ENCODE data around the gene TM4SF18. TPM values are rescaled to one million over a fixed set of nuclear protein-coding genes. Genes with fewer than 3 reads are reported as not detected.

TM4SF18 gene
- total RNA-seq, 3 donors from 2014 or later: 7.2 to 43.8 (median 25.9) TPM

DNA sequence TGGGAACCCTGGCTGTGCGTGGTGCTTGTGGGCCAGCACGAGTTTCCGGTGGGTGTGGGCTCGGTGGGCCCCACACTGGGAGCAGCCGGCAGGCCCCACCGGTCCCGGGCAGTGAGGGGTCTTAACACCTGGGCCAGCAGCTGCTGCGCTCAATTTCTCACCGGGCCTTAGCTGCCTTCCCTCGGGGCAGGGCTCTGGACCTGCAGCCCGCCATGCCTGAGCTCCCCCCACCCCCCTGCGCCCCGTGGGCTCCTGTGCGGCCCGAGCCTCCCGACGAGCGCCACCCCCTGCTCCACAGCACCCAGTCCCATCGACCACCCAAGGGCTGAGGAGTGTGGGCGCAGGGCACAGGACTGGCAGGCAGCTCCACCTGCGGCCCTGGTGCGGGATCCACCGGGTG is 49.4 kb downstream of the TM4SF18 start:
- Histone ChIP-seq H3K9me3 (no peaks in the 10 kb centered on the region), H3K36me3 (no peaks in the 10 kb centered on the region), H3K4me3 (no peak overlapping the region), H3K27me3 (no peaks in the 10 kb centered on the region), H3K27ac (peak overlapping the region; percentile 70 to 74), H3K4me1 (no peaks in the 10 kb centered on the region)
- intact Hi-C loops (cut with DNase I; ENCODE audit: low total_unique reads): no loop called here
- no peak for DNase-seq (ENCODE audit: low spot score in 2 of 2)
- TF ChIP-seq, protein P1, sequence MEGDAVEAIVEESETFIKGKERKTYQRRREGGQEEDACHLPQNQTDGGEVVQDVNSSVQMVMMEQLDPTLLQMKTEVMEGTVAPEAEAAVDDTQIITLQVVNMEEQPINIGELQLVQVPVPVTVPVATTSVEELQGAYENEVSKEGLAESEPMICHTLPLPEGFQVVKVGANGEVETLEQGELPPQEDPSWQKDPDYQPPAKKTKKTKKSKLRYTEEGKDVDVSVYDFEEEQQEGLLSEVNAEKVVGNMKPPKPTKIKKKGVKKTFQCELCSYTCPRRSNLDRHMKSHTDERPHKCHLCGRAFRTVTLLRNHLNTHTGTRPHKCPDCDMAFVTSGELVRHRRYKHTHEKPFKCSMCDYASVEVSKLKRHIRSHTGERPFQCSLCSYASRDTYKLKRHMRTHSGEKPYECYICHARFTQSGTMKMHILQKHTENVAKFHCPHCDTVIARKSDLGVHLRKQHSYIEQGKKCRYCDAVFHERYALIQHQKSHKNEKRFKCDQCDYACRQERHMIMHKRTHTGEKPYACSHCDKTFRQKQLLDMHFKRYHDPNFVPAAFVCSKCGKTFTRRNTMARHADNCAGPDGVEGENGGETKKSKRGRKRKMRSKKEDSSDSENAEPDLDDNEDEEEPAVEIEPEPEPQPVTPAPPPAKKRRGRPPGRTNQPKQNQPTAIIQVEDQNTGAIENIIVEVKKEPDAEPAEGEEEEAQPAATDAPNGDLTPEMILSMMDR (IDR thresholded peaks at IDR 0.05): no peak
- TF ChIP-seq POLR2AphosphoS5 (IDR thresholded peaks at IDR 0.05) (no peak), POLR2A (IDR thresholded peaks at IDR 0.05) (no peak)

GRCh38 chr3:149283401-149283800 is 50.0 kb downstream of the TM4SF18 start:
- H3K27ac ChIP-seq: peak overlapping the region; percentile 70 to 74
- H3K27me3 ChIP-seq: no peaks in the 10 kb centered on the region
- no peaks in the 10 kb centered on the region for H3K4me1 ChIP-seq
- no peaks in the 10 kb centered on the region for H3K36me3 ChIP-seq
- H3K9me3 ChIP-seq: no peaks in the 10 kb centered on the region
- no peak overlapping the region for H3K4me3 ChIP-seq
- no peak for DNase-seq (ENCODE audit: low spot score in 2 of 2)
- intact Hi-C loops (cut with DNase I; ENCODE audit: low total_unique reads): no loop called here
- no peak for TF ChIP-seq POLR2A (IDR thresholded peaks at IDR 0.05)
- TF ChIP-seq, protein P1 (IDR thresholded peaks at IDR 0.05): no peak
- no peak for TF ChIP-seq POLR2AphosphoS5 (IDR thresholded peaks at IDR 0.05)

- TF ChIP-seq POLR2A (IDR thresholded peaks at IDR 0.05): no peak
- peak in 1 of 3 donors; percentile 43 for TF ChIP-seq POLR2AphosphoS5 (IDR thresholded peaks at IDR 0.05)
- DNase-seq (ENCODE audit: low spot score in 2 of 2): no peak
- no peaks in the 10 kb centered on the region for H3K36me3 ChIP-seq
- peaks cover 0 to under 1% of the 10 kb centered on the region in 2 donors for H3K4me1 ChIP-seq
- no peaks in the 10 kb centered on the region for H3K9me3 ChIP-seq
- no peaks in the 10 kb centered on the region for H3K27me3 ChIP-seq
- intact Hi-C loops (cut with DNase I; ENCODE audit: low total_unique reads): no loop called here
- peak overlapping the region in 1 of 2 donors; percentile 18 for H3K27ac ChIP-seq
- no peak overlapping the region for H3K4me3 ChIP-seq
Observed at GRCh38 chr3:149282836-149283235, 50.6 kb downstream of the TM4SF18 start.

GRCh38 chr3:149282322-149282721 is 51.1 kb downstream of the TM4SF18 start:
- H3K27ac ChIP-seq: peak overlapping the region in 1 of 2 donors; percentile 18
- TF ChIP-seq POLR2AphosphoS5 (IDR thresholded peaks at IDR 0.05): no peak
- no peak for TF ChIP-seq POLR2A (IDR thresholded peaks at IDR 0.05)
- TF ChIP-seq, protein P1 (IDR thresholded peaks at IDR 0.05): no peak
- no peak for DNase-seq (ENCODE audit: low spot score in 2 of 2)
- H3K36me3 ChIP-seq: no peaks in the 10 kb centered on the region
- H3K27me3 ChIP-seq: no peaks in the 10 kb centered on the region
- peaks cover 0 to 3% of the 10 kb centered on the region in 2 donors for H3K4me1 ChIP-seq
- intact Hi-C loops (cut with DNase I; ENCODE audit: low total_unique reads): no loop called here
- no peak overlapping the region for H3K4me3 ChIP-seq
- H3K9me3 ChIP-seq: no peaks in the 10 kb centered on the region

DNA sequence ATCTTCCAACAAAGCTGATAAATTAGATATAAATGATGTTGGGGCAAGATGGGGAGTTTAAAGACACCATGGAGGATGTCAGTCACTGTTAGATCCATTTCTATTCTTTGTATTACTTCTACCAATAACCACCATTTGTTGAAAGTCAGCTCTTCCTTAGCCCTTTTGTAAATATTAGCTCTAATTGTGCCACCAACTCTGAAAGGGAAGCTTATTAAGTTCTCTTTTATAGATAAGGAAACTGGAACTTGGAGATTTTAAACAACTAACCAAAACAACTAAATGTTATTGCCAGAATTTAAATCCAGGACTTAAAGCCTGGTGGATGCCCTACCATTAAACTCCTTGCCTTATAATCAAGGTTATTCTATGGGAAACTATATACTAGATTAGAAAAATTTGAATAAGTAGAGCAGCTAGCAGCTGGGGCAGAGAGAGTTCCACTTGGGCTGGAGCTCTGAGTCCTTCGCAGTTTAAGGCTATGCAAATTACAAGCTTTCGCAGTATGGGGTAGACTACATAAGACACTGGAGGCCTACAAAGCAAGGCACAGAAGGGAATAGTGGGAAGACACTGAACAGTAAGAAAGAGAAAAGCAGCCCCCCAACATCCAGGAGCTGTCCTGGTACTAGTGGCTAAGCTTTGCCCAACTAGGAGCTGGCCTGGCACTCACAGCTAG is 52.6 kb downstream of the TM4SF18 start:
- peaks cover 0 to 3% of the 10 kb centered on the region in 2 donors for H3K4me1 ChIP-seq
- H3K27ac ChIP-seq: peak overlapping the region; percentile 29 to 42
- no peaks in the 10 kb centered on the region for H3K27me3 ChIP-seq
- DNase-seq (ENCODE audit: low spot score in 2 of 2): no peak
- no peaks in the 10 kb centered on the region for H3K9me3 ChIP-seq
- intact Hi-C loops (cut with DNase I; ENCODE audit: low total_unique reads): no loop called here
- H3K4me3 ChIP-seq: no peak overlapping the region
- H3K36me3 ChIP-seq: no peaks in the 10 kb centered on the region
- TF ChIP-seq POLR2AphosphoS5 (IDR thresholded peaks at IDR 0.05) (no peak), POLR2A (IDR thresholded peaks at IDR 0.05) (no peak)
- TF ChIP-seq, protein P1 (IDR thresholded peaks at IDR 0.05): no peak

Measured in breast epithelium (tissue), 4 donors.